Right hindlimb (tissue), 1 donor: ENCODE data around the gene KNDC1.
"Not testable (repeated sequence)": the region's sequence is repeated elsewhere in the genome, so short reads cannot be mapped to it uniquely, and the experiment has no call there.

Experiments
- DNase-seq: peaks from one replicate; pipeline ENCODE4 v3.0.0-alpha.2; 2018

The KNDC1 gene, protein sequence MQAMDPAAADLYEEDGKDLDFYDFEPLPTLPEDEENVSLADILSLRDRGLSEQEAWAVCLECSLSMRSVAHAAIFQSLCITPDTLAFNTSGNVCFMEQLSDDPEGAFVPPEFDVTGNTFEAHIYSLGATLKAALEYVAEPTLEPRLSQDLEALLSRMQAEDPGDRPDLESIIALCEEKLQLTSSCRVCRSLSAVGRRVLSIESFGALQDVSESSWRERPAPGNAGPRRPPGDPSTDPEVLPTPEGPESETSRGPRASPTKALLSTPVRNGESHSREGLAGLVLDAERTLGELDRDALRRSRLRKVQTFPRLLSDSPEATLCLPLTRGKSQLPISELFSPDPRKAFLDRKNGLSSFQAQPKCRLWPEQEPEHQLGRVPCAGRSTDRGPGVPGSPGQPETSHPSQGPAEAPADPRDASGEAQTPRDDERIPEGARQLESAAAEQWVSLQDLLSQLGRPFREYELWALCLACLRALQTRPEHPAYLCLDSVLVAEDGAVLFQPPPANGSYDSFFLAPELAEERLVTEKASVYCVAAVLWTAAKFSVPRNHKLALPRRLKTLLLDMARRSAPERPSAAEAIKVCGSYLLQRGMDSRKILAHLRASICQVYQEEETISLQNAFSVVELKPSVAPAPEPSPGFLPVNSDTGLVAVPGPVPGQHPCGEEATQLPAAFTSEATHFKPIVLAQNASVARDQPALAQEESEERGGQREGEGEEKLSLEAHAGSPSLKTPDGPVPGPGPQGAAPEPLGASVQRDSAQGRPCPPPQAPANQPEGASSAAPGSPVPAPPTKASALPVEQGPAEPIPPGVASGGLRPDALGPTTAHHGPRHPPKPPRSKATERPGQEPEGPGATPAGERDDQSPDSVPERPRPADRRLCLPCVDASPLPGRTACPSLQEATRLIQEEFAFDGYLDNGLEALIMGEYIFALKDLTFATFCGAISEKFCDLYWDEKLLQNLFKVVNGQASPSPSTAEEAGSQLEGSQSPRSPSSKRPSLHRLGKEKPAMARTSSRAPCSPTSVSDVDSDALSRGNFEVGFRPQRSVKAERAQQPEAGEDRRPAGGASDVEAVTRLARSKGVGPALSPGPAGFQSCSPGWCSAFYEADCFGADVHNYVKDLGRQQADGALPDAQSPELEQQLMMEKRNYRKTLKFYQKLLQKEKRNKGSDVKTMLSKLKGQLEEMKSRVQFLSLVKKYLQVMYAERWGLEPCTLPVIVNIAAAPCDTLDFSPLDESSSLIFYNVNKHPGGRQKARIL (N-terminal part only)

GRCh38 chr10:133159950-133160825, at the start of gene KNDC1:
Gene KNDC1 (plus strand): TSS chr10:133160219. CDS start chr10:133160468, 249 bp downstream.
- DNase-seq = no peak

- no peak for DNase-seq
Observed at GRCh38 chr10:133110609-133111275, 49.3 kb upstream of the KNDC1 start.

GRCh38 chr10:133111640-133112039, 48.4 kb upstream of the KNDC1 start:
- not testable (repeated sequence) for DNase-seq

DNA sequence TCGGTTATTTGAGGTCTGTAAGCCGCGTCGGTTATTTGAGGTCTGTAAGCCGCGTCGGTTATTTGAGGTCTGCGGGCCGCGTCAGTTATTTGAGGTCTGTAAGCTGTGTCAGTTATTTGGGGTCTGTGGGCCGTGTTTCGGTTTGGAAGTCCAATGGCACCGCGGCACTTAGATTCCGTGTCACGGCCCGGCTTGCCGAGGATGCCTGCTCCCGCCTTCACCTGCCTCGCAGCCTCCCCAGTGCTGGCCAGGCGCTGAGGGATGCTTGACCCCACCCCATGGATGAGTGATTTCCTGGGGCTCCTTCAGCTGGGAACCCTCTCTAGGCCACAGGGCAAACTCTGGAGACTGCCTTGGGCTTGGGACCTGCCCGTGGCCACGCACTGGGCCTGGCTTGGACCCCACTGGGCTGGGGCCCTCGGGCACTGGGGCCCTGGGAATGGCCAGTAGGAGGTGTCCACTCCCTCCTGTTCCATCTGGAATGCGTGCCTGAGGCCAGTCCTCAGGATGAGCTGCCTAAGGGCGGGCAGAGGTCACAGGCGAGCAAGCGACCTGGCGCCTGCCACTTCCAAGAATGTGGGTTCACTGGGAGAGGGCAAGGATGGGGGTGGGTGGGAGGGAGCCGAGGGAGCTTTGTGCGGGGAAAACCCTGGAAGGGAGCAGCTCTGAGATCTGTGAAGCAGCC, 46.7 kb upstream of the KNDC1 start:
- DNase-seq = no peak

GRCh38 chr10:133113847-133114246, 46.2 kb upstream of the KNDC1 start:
- DNase-seq = no peak

- no peak for DNase-seq
Observed at GRCh38 chr10:133114251-133114650, 45.8 kb upstream of the KNDC1 start.

DNA sequence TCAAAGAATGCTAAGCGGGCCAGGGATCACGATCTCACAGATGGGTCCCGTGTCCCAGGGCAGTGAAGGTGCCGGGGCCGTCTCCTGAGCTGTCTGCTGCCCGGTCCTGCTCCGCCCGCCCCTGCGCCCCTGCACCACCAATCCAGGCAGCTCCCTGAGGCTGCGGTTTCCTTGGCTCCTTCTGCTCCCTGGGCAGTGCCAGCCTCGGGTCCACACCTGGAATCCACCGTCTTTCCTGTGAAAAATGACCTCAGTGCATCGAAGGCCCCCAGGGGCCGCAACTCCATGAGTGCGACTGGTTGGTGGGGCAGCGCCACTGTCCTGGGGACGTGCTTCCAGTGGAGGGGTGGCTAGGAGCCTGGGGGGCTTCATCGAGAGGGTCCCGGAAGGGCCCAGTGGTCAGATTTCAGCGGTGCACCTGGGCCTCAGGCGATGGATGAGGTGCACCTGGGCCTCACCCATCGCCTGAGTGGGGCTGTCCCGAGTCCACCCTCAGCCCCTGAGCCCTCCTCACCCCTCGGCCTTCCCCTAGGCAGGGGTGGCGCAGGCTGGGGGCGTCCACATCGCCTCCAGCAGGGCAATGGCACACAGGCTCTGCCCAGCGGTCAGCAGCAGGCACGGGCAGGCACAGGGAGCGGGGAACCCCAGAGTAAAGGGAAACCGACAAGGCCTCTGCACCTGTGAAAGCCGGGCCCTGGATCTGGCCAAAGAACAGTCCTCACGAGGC, 45.1 kb upstream of the KNDC1 start:
- no peak for DNase-seq

DNA sequence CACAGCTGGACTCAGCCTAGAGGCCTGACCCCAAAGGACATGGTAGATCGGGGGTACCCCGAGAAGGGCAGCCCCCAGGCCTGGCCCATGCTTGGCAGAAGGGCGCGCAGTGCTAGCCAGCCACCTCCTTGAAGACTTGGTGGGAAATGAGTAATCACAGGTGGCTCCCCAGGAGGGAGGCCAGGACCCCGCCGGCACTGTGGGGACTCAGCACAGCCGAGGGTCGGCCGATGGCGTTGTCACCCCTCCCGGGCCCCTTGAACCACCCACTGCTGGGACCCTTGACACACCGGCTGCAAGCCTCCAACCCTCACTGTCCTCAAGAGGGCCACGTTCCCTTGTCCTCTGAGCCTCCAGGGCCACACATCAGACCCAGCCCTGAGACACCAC, 44.6 kb upstream of the KNDC1 start:
- DNase-seq = no peak

GRCh38 chr10:133115976-133116375, 44.0 kb upstream of the KNDC1 start:
- DNase-seq = no peak

DNA sequence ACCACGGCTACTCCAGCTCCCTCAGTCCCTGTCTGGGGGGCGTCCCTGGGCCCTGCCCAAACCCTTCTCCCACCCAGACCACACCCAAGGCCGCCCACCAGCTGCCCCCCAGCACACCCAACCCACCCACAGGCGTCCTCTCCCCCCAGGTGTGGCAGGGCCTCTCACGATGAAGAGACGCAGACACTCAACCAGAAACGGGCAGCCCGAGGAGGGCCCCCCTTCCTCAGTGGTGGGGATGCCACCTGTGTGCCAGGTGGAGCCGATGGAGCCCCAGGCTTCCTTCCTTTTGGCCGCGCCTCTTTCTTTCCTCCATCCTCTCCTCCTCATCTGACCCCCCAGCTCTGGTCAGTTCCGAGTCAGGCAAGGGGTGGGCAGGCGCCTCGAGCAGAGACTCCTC, 43.6 kb upstream of the KNDC1 start:
- no peak for DNase-seq

- DNase-seq = no peak
Observed at GRCh38 chr10:133117036-133117687, 42.9 kb upstream of the KNDC1 start.

GRCh38 chr10:133117688-133118071, 42.3 kb upstream of the KNDC1 start:
- DNase-seq = no peak

- DNase-seq = no peak
Observed at GRCh38 chr10:133121479-133121878, 38.5 kb upstream of the KNDC1 start.

- no peak for DNase-seq
Observed at GRCh38 chr10:133122171-133122935, 37.7 kb upstream of the KNDC1 start.

DNA sequence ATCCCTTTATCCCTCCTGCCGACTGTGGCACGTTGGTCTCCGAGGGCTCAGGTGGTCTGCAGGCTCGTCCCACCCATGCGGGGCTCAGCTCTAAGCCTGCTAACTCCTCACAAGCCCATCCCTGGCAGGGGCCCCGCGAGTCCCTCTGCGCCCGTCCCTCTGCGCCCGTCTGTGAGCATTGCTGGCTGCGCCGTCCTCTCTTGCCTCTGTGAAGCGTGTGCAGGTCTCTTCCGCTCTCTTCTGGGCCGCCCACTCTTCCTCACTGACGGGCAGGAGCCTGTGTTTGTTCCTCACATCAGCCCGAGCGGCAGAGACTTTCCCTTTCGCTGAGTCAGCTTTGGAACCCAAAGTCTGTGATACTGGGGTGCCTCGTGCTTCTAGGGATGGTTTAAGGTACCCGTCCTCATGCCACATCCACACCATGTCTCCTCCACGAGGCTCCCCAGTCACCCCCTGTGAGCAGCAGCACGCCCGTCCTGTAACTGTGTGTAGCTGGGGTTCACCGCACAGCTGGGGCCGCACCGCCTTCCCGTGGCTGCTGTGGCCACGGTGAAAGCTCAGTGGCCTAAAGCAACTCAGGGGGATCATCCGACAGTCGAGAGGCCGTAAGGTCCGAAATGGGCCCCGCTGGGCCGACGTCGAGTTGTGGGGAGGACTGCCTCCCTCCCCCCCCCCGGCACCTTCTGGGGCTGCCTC, 36.8 kb upstream of the KNDC1 start:
- DNase-seq = no peak

- no peak for DNase-seq
Observed at GRCh38 chr10:133123746-133124356, 36.2 kb upstream of the KNDC1 start.

GRCh38 chr10:133124357-133125211, 35.4 kb upstream of the KNDC1 start:
- peak; percentile 54 for DNase-seq
